ENCODE results near the gene HMCN2.

- TF ChIP-seq EZH2phosphoT487 (IDR thresholded peaks at IDR 0.05; ENCODE audit: borderline replicate concordance, low read depth, low read length) (no peak), CTCF (conservative IDR thresholded peaks at IDR 0.05; ENCODE audit: low read length) (no peak)
Measured at GRCh38 chr9:130230631-130231030, 34.9 kb upstream of the HMCN2 start.

Measured in OCI-LY7 (cell line).